ENCODE results near the gene TP63.

DNA sequence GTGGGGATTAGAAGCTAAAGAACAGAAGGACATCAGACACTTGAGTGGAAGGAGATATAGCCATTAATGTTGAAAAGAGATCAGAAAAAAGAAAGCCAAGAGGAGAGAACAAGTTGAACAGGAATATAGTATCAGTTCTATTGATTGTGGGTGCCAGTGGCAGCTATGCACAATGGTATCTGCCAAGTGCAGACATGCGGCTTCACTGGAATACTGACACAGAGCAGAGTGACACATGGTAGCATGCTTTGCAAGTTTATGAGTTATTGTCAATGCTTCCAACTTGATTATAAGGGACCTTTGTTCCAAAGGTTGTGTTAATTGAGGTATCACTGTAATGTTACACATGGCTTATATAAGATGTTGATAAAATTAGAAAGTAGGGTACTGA, 42.0 kb upstream of the TP63 start:
- TF ChIP-seq, protein P1, sequence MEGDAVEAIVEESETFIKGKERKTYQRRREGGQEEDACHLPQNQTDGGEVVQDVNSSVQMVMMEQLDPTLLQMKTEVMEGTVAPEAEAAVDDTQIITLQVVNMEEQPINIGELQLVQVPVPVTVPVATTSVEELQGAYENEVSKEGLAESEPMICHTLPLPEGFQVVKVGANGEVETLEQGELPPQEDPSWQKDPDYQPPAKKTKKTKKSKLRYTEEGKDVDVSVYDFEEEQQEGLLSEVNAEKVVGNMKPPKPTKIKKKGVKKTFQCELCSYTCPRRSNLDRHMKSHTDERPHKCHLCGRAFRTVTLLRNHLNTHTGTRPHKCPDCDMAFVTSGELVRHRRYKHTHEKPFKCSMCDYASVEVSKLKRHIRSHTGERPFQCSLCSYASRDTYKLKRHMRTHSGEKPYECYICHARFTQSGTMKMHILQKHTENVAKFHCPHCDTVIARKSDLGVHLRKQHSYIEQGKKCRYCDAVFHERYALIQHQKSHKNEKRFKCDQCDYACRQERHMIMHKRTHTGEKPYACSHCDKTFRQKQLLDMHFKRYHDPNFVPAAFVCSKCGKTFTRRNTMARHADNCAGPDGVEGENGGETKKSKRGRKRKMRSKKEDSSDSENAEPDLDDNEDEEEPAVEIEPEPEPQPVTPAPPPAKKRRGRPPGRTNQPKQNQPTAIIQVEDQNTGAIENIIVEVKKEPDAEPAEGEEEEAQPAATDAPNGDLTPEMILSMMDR (IDR thresholded peaks at IDR 0.05): no peak
- no peak for TF ChIP-seq POLR2A (IDR thresholded peaks at IDR 0.05)
